Brain microvascular endothelial cell (primary cell): ENCODE results near the gene CALCB.
A peak's percentile ranks its signal among the peaks of the same experiment; 100 is the strongest.

Experiments
- DNase-seq: peaks from one replicate; pipeline ENCODE4 v3.0.0-alpha.2; 2020
- H3K27ac ChIP-seq: fragments of 250-450 bp; sonication (Bioruptor Pico); 2 replicates; pipeline ENCODE4 v1.5.1; 2020; ENCODE audit warnings: mild to moderate bottlenecking, moderate library complexity
- H3K27me3 ChIP-seq: fragments of 250-450 bp; sonication (Bioruptor Pico); replicated peaks from 2 replicates; pipeline ENCODE4 v1.5.1; 2020; ENCODE audit warnings: mild to moderate bottlenecking
- H3K36me3 ChIP-seq: fragments of 250-450 bp; sonication (Bioruptor Pico); replicated peaks from 2 replicates; pipeline ENCODE4 v1.5.1; 2020; ENCODE audit warnings: mild to moderate bottlenecking
- H3K4me3 ChIP-seq: 2 replicates; pipeline ENCODE4 v1.5.1; 2011; ENCODE audit warnings: low read depth, mild to moderate bottlenecking, control low read depth, low read length, moderate library complexity
- CTCF ChIP-seq: IDR thresholded peaks from 2 replicates; pipeline ENCODE4 v1.5.1; 2011; ENCODE audit warnings: low read depth, mild to moderate bottlenecking, moderate library complexity, low read length, control low read depth, inconsistent platforms; ENCODE audit errors: missing control alignments
- in situ Hi-C: cut with HindIII; loops from 2 replicates; pipeline ENCODE4 v1.10.0; 2017; ENCODE audit warnings: low sequenced_read_pairs, low pct_ligation_motif_present

CALCB gene

GRCh38 chr11:15071556-15072255 lies 1.7 kb upstream of the CALCB start:
- H3K27ac ChIP-seq, result no peak overlapping the region
- no peak for DNase-seq
- H3K27me3 ChIP-seq, result peaks cover 16% of the 10 kb centered on the region
- no peaks in the 10 kb centered on the region for H3K36me3 ChIP-seq
- in situ Hi-C loops, result no loop called here
- H3K4me3 ChIP-seq, result no peak overlapping the region
- no peak for TF ChIP-seq CTCF

GRCh38 chr11:15072551-15073143 lies 746 bp upstream of the CALCB start:
- Histone ChIP-seq H3K27me3 (peaks cover 16% of the 10 kb centered on the region), H3K4me3 (no peak overlapping the region), H3K27ac (no peak overlapping the region), H3K36me3 (no peaks in the 10 kb centered on the region)
- TF ChIP-seq CTCF, result no peak
- DNase-seq, result no peak
- in situ Hi-C loops, result no loop called here

GRCh38 chr11:15074206-15075161 lies 1.1 kb downstream of the CALCB start:
- H3K4me3 ChIP-seq, result peak overlapping the region; percentile 38

GRCh38 chr11:15075162-15075526 lies 1.8 kb downstream of the CALCB start:
- Histone ChIP-seq H3K27me3 (peaks cover 16% of the 10 kb centered on the region), H3K4me3 (no peak overlapping the region)
- no peak for TF ChIP-seq CTCF

More at GRCh38 chr11:15074206-15075161, 1.1 kb downstream of the CALCB start:
- in situ Hi-C loops, result no loop called here
- Histone ChIP-seq H3K27me3 (peaks cover 16% of the 10 kb centered on the region), H3K27ac (no peak overlapping the region), H3K36me3 (no peaks in the 10 kb centered on the region)
- peak; percentile 75 for DNase-seq
- peak; percentile 84 for TF ChIP-seq CTCF

GRCh38 chr11:15091175-15091574 lies 17.8 kb downstream of the CALCB start:
- TF ChIP-seq CTCF, result no peak
- in situ Hi-C loops, result no loop called here
- DNase-seq, result no peak
- no peaks in the 10 kb centered on the region for H3K36me3 ChIP-seq
- H3K27me3 ChIP-seq, result no peaks in the 10 kb centered on the region
- H3K4me3 ChIP-seq, result no peak overlapping the region
- no peak overlapping the region for H3K27ac ChIP-seq

More at GRCh38 chr11:15075162-15075526, 1.8 kb downstream of the CALCB start:
- Histone ChIP-seq H3K36me3 (no peaks in the 10 kb centered on the region), H3K27ac (no peak overlapping the region)
- in situ Hi-C loops, result no loop called here
- DNase-seq, result no peak
